Epithelial cell of esophagus (primary cell): ENCODE data around the gene RAB5B.
"Not testable (repeated sequence)": the region's sequence is repeated elsewhere in the genome, so short reads cannot be mapped to it uniquely, and the experiment has no call there.

Experiments
- DNase-seq: peaks from one replicate; pipeline ENCODE4 v3.0.0; 2010; ENCODE audit warnings: low read depth
- H3K4me3 ChIP-seq: 2 replicates; pipeline ENCODE4 v1.5.1; 2011; ENCODE audit warnings: mild to moderate bottlenecking, low read length, control low read depth
- CTCF ChIP-seq: IDR thresholded peaks from 2 replicates; pipeline ENCODE4 v1.5.1; 2011; ENCODE audit warnings: low read depth, mild to moderate bottlenecking, low read length, control low read depth, inconsistent platforms; ENCODE audit not compliant: insufficient read depth; ENCODE audit errors: missing control alignments

RAB5B gene

GRCh38 chr12:55972456-55972855 is 1.4 kb upstream of the RAB5B start:
- no peak for DNase-seq
- no peak for TF ChIP-seq CTCF
- H3K4me3 ChIP-seq = peak overlapping the region; percentile 60

- no peak for TF ChIP-seq CTCF
- no peak for DNase-seq
- H3K4me3 ChIP-seq = peak overlapping the region; percentile 60
Observed at GRCh38 chr12:55972911-55973598, 823 bp upstream of the RAB5B start.

- peak; percentile 67 for DNase-seq
- peak overlapping the region; percentile 90 for H3K4me3 ChIP-seq
- TF ChIP-seq CTCF = no peak
Observed at GRCh38 chr12:55974308-55974730, 441 bp downstream of the RAB5B start.

- no peak for TF ChIP-seq CTCF
- H3K4me3 ChIP-seq = no peak overlapping the region
- DNase-seq = no peak
Observed at GRCh38 chr12:55978393-55978792, 4.5 kb downstream of the RAB5B start.

GRCh38 chr12:55979069-55979468 is 5.2 kb downstream of the RAB5B start:
- TF ChIP-seq CTCF = no peak
- DNase-seq = no peak
- no peak overlapping the region for H3K4me3 ChIP-seq

GRCh38 chr12:55981882-55982281 is 8.0 kb downstream of the RAB5B start:
- peak; percentile 56 for DNase-seq
- not testable (repeated sequence) for H3K4me3 ChIP-seq

- no peak for DNase-seq
- no peak overlapping the region for H3K4me3 ChIP-seq
- TF ChIP-seq CTCF = no peak
Observed at GRCh38 chr12:55982319-55982936, 8.6 kb downstream of the RAB5B start.
